BE2C (cell line): ENCODE results near the gene FOSL1.

Experiments
- DNase-seq: peaks from one replicate; pipeline ENCODE4 v3.0.0-alpha.2; 2020
- H3K27me3 ChIP-seq: fragments of 250-450 bp; sonication (Bioruptor Pico); 2 replicates; pipeline ENCODE4 v1.5.1; 2020; ENCODE audit warnings: mild to moderate bottlenecking
- H3K36me3 ChIP-seq: fragments of 250-450 bp; sonication (Bioruptor Pico); 2 replicates; pipeline ENCODE4 v1.5.1; 2020; ENCODE audit warnings: mild to moderate bottlenecking
- H3K4me1 ChIP-seq: fragments of 250-450 bp; sonication (Bioruptor Pico); 2 replicates; pipeline ENCODE4 v1.5.1; 2020
- H3K4me3 ChIP-seq: 2 replicates; pipeline ENCODE4 v1.5.1; 2011; ENCODE audit warnings: low read depth, low read length
- H3K9me3 ChIP-seq: fragments of 250-450 bp; sonication (Bioruptor Pico); 2 replicates; pipeline ENCODE4 v1.5.1; 2020
- CTCF ChIP-seq: IDR thresholded peaks from 2 replicates; pipeline ENCODE4 v1.5.1; 2012; ENCODE audit warnings: mild to moderate bottlenecking, low read depth, low read length

FOSL1 gene

DNA sequence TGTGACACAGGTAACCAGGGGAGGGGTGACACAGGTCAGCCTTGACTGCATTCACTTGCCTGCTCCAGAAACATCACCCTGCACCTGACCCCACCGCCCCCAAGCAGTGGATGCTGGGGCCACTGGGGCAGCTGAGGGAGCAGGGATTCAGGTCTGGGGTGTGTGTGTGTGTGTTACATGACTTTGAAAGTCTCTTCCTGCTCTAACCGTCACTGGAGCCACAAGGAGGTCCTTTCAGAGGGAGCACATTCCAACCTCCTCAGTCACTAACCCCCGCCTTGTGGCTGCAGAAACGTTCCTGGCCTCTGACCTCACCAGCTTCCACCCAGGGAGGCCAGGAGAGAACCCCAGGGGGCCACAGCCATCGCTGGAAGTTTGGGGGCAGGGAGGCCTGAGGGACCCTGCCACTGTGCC is 2.9 kb upstream of the FOSL1 start:
- Histone ChIP-seq H3K4me1 (no peaks in the 10 kb centered on the region), H3K36me3 (no peaks in the 10 kb centered on the region), H3K27me3 (peaks cover 66% of the 10 kb centered on the region), H3K9me3 (no peaks in the 10 kb centered on the region; the same call in 1 of the 2 replicates), H3K4me3 (no peak overlapping the region)
- no peak for DNase-seq
- TF ChIP-seq CTCF, result no peak

GRCh38 chr11:65900899-65901180 is 652 bp upstream of the FOSL1 start:
- Histone ChIP-seq H3K4me1 (no peaks in the 10 kb centered on the region), H3K36me3 (no peaks in the 10 kb centered on the region), H3K27me3 (peaks cover 56% of the 10 kb centered on the region), H3K4me3 (no peak overlapping the region), H3K9me3 (no peaks in the 10 kb centered on the region; the same call in 1 of the 2 replicates)
- no peak for DNase-seq
- TF ChIP-seq CTCF, result no peak

DNA sequence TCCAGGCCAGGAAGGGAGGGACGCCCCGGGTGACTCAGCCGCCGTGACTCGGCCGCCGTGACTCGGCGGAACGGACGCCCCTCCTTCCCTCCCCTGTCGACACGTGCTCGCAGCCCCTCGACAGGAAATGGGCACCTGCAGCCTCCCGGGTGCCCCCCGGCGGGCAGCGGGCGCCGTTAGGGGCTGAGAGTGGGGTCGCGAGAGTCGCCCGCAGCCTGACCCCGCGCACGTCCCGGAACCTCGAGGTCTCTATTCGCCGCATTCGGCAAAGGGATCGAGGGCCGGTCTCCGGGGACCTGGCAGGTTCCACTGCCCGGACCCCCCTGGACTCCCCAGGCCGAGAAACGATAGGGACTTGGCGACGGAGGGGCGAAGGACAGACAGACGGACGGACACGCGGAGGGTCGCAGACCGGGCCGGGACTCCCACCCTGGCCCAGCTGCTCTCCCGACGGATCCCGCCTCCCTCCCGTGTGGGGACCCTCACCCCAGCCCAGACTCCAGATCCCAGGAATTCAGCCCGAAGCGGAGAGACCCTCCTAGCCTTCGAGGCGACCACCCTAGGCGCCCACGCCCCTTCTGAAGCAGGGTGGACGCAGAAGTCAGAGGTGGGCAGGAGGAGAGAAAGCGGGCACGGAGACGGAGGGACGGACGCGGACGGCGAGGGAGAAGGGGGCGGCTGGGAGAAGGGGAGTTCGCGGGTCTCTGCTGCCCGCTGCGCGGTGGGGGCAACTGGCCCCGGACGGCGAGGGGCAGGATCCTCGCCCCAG is 648 bp downstream of the FOSL1 start:
- Histone ChIP-seq H3K9me3 (no peaks in the 10 kb centered on the region; the same call in 1 of the 2 replicates), H3K4me1 (no peaks in the 10 kb centered on the region), H3K36me3 (no peaks in the 10 kb centered on the region), H3K4me3 (no peak overlapping the region), H3K27me3 (peaks cover 56% of the 10 kb centered on the region)
- TF ChIP-seq CTCF, result no peak
- peak; percentile 47 for DNase-seq

GRCh38 chr11:65898656-65899355 is 1.4 kb downstream of the FOSL1 start:
- Histone ChIP-seq H3K36me3 (no peaks in the 10 kb centered on the region), H3K27me3 (peaks cover 55% of the 10 kb centered on the region), H3K4me1 (no peaks in the 10 kb centered on the region; the same call in 1 of the 2 replicates), H3K4me3 (no peak overlapping the region), H3K9me3 (no peaks in the 10 kb centered on the region; the same call in 1 of the 2 replicates)
- DNase-seq, result no peak
- TF ChIP-seq CTCF, result no peak

- Histone ChIP-seq H3K36me3 (no peaks in the 10 kb centered on the region), H3K4me3 (no peak overlapping the region), H3K4me1 (no peaks in the 10 kb centered on the region; the same call in 1 of the 2 replicates), H3K9me3 (no peaks in the 10 kb centered on the region; the same call in 1 of the 2 replicates), H3K27me3 (peaks cover 38% of the 10 kb centered on the region)
- DNase-seq, result no peak
- TF ChIP-seq CTCF, result no peak
Measured at GRCh38 chr11:65897020-65897471, 3.1 kb downstream of the FOSL1 start.
